ENCODE data around the gene BICRA.
A peak's percentile ranks its signal among the peaks of the same experiment; 100 is the strongest.
"Not testable (repeated sequence)": the region's sequence is repeated elsewhere in the genome, so short reads cannot be mapped to it uniquely, and the experiment has no call there.

Gene BICRA

DNA sequence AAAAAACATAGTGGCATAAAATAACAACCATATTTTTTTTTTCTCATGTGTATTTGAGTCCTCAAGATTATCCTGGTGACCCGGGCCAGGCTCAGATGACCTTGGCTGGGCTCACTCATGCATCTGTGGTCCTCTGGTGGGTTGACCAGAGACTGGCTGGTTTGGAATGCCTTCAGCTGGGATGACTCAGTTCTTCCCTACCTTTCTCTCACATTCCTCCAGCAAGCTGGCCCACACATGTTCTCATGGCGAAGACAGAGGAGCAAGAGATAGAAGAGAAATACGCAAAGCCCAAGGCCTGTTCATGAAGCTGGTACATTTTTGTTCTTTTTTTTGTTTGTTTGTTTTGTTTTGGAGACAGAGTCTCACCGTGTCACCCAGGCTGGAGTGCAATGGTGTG, 21.6 kb upstream of the BICRA start:
- Mint-ChIP-seq H3K4me1 (peaks cover 5% of the 10 kb centered on the region), H3K9me3 (peaks cover 7% of the 10 kb centered on the region), H3K27ac (ENCODE audit: low read depth) (no peak overlapping the region), H3K36me3 (ENCODE audit: insufficient read depth) (no peaks in the 10 kb centered on the region), H3K4me3 (no peak overlapping the region), H3K27me3 (peaks cover 11% of the 10 kb centered on the region)
- no peak for DNase-seq (ENCODE audit: low spot score in 2 of 2)
- ATAC-seq (replicated peaks; ENCODE audit: extremely low read depth, poor library complexity, severe bottlenecking): no peak

- no peaks in the 10 kb centered on the region for H3K4me1 Mint-ChIP-seq
- peaks cover 11% of the 10 kb centered on the region for H3K27me3 Mint-ChIP-seq
- no peaks in the 10 kb centered on the region for H3K36me3 Mint-ChIP-seq (ENCODE audit: insufficient read depth)
- no peak overlapping the region for H3K4me3 Mint-ChIP-seq
- DNase-seq (ENCODE audit: low spot score in 2 of 2) (no peak), ATAC-seq (replicated peaks; ENCODE audit: extremely low read depth, poor library complexity, severe bottlenecking) (no peak)
- no peak overlapping the region for H3K27ac Mint-ChIP-seq (ENCODE audit: low read depth)
- H3K9me3 Mint-ChIP-seq: peaks cover 7% of the 10 kb centered on the region
These were observed 19.1 kb upstream of the BICRA start for GRCh38 chr19:47589824-47590223.

GRCh38 chr19:47593860-47594259, 15.1 kb upstream of the BICRA start:
- H3K4me3 Mint-ChIP-seq: no peak overlapping the region
- ATAC-seq (replicated peaks; ENCODE audit: extremely low read depth, poor library complexity, severe bottlenecking) (no peak), DNase-seq (ENCODE audit: low spot score in 2 of 2) (no peak)
- H3K36me3 Mint-ChIP-seq (ENCODE audit: insufficient read depth): no peaks in the 10 kb centered on the region
- H3K4me1 Mint-ChIP-seq: peaks cover 7% of the 10 kb centered on the region
- no peak overlapping the region for H3K27ac Mint-ChIP-seq (ENCODE audit: low read depth)
- H3K27me3 Mint-ChIP-seq: peaks cover 11% of the 10 kb centered on the region
- H3K9me3 Mint-ChIP-seq: no peaks in the 10 kb centered on the region

DNA sequence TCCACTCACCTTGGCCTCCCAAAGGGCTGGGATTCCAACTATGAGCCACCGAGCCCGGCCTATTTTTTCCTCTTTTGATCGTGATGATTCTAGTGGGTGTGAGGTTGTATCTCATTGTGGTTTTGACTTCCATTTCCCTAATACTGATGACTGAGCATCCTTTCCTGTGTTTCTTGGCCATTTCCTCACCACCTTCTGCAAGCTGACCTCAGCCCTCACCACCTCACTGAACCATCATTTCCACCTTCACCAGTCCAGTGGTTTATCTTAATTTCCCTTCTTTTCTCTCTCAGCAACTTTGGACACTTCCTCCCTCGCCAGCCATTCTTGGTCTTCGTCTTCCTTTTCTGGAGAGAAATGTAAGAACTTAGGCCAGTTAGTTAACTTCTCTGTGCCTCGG, 13.0 kb upstream of the BICRA start:
- Mint-ChIP-seq H3K27ac (ENCODE audit: low read depth) (peak overlapping the region; percentile 33), H3K4me3 (no peak overlapping the region), H3K27me3 (no peaks in the 10 kb centered on the region), H3K4me1 (peaks cover 16% of the 10 kb centered on the region), H3K9me3 (no peaks in the 10 kb centered on the region), H3K36me3 (ENCODE audit: insufficient read depth) (peaks cover 5% of the 10 kb centered on the region)
- no peak for ATAC-seq (replicated peaks; ENCODE audit: extremely low read depth, poor library complexity, severe bottlenecking)
- no peak for DNase-seq (ENCODE audit: low spot score in 2 of 2)

GRCh38 chr19:47598407-47599349, 10.3 kb upstream of the BICRA start:
- Mint-ChIP-seq H3K27me3 (peaks cover 3% of the 10 kb centered on the region), H3K4me3 (no peak overlapping the region), H3K36me3 (ENCODE audit: insufficient read depth) (peaks cover 5% of the 10 kb centered on the region), H3K9me3 (no peaks in the 10 kb centered on the region), H3K27ac (ENCODE audit: low read depth) (no peak overlapping the region), H3K4me1 (peaks cover 16% of the 10 kb centered on the region)
- ATAC-seq (replicated peaks; ENCODE audit: extremely low read depth, poor library complexity, severe bottlenecking): no peak
- DNase-seq (ENCODE audit: low spot score in 2 of 2): no peak

DNA sequence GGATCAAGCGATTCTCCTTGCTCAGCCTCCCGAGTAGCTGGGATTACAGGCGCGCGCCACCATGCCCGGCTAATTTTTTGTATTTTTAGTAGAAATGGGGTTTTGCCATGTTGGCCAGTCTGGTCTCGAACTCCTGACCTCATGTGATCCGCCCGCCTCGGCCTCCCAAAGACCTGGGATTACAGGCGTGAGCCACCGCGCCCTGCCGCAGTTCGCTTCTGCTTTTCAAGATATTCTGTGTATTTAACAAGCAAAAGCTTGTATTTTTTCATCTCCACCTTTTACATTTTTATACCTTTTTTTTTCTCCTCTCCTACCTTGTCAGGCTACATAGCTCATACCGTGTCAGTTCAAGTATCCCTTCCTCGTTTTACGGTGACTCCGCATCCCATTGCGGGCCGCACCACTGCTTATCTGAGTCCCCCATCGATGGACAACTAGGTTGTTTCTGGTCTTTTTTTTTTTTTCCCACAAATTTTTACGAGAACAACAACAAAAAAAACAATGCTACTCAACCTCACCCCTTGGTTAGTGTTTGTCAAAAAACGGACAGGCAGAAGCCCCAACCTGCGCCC, 9.2 kb upstream of the BICRA start:
- peak overlapping the region; percentile 85 for H3K4me3 Mint-ChIP-seq
- not testable (repeated sequence) for H3K27me3 Mint-ChIP-seq; DNase-seq (ENCODE audit: low spot score in 2 of 2); H3K36me3 Mint-ChIP-seq (ENCODE audit: insufficient read depth); H3K9me3 Mint-ChIP-seq; ATAC-seq (replicated peaks; ENCODE audit: extremely low read depth, poor library complexity, severe bottlenecking)
- peak overlapping the region; percentile 84 for H3K27ac Mint-ChIP-seq (ENCODE audit: low read depth)
- peaks cover 16% of the 10 kb centered on the region for H3K4me1 Mint-ChIP-seq

DNA sequence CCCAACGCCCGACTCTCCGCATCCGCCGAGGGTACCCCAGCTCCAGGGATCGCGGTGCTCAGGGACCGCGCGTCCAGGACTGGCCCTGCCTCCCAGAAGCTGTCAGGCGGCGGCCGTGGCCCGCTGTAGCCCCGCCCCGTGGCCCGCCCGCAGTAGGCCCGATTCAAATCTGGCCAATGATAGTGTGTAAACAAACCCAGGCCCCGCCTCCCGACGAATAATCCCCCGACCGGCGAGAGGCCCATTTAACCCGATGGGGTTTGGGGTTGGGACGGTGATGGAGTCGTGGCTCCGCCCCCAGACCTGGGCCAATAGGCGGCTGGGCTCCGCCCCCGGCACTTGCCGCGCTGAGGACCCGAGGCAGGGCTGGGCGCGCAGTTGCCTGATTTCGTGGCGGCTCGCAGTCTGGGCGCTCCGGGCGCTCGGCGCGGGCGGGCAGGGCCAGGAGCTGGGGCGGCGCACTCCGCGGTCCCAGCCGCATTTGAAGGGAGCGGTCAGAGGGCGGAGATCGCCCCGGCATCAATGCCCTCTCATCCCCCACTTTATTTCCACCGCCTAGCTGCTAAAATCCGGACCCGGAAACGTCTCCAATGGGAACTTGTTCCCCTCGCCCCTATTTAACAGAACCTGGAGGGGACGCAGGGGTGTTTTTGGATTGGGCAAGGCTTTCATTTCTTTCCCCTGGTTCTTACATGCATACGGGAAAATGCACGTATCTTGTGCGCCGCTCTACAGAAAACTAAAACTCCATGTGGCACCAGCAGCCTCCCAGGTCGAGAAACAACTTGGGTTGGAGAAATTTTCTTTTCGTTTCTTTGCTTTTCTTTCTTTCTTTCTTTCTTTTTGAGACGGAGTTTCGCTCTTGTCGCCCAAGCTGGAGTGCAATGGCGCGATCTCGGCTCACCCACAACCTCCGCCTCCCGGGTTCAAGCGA, 8.4 kb upstream of the BICRA start:
- DNase-seq (ENCODE audit: low spot score in 2 of 2) (peak; percentile 91 to 98), ATAC-seq (replicated peaks; ENCODE audit: extremely low read depth, poor library complexity, severe bottlenecking) (peak; percentile 99)
- H3K9me3 Mint-ChIP-seq: no peaks in the 10 kb centered on the region
- H3K36me3 Mint-ChIP-seq (ENCODE audit: insufficient read depth): peaks cover 5% of the 10 kb centered on the region
- H3K27me3 Mint-ChIP-seq: peaks cover 6% of the 10 kb centered on the region
- H3K4me3 Mint-ChIP-seq: peak overlapping the region; percentile 85
- peaks cover 16% of the 10 kb centered on the region for H3K4me1 Mint-ChIP-seq
- H3K27ac Mint-ChIP-seq (ENCODE audit: low read depth): peak overlapping the region; percentile 84

GRCh38 chr19:47601180-47601904, 7.6 kb upstream of the BICRA start:
- Mint-ChIP-seq H3K27ac (ENCODE audit: low read depth) (peak overlapping the region; percentile 84), H3K4me1 (peaks cover 9% of the 10 kb centered on the region), H3K27me3 (peaks cover 6% of the 10 kb centered on the region), H3K4me3 (peak overlapping the region; percentile 85), H3K36me3 (ENCODE audit: insufficient read depth) (peaks cover 5% of the 10 kb centered on the region), H3K9me3 (no peaks in the 10 kb centered on the region)
- no peak for ATAC-seq (replicated peaks; ENCODE audit: extremely low read depth, poor library complexity, severe bottlenecking)
- DNase-seq (ENCODE audit: low spot score in 2 of 2): no peak

GRCh38 chr19:47603706-47604565, 5.0 kb upstream of the BICRA start:
- no peak overlapping the region for H3K27ac Mint-ChIP-seq (ENCODE audit: low read depth)
- peaks cover 20% of the 10 kb centered on the region for H3K4me1 Mint-ChIP-seq
- no peak overlapping the region for H3K4me3 Mint-ChIP-seq
- peaks cover 6% of the 10 kb centered on the region for H3K27me3 Mint-ChIP-seq
- DNase-seq (ENCODE audit: low spot score in 2 of 2): no peak
- no peak for ATAC-seq (replicated peaks; ENCODE audit: extremely low read depth, poor library complexity, severe bottlenecking)
- H3K9me3 Mint-ChIP-seq: no peaks in the 10 kb centered on the region
- peaks cover 10% of the 10 kb centered on the region for H3K36me3 Mint-ChIP-seq (ENCODE audit: insufficient read depth)

DNA sequence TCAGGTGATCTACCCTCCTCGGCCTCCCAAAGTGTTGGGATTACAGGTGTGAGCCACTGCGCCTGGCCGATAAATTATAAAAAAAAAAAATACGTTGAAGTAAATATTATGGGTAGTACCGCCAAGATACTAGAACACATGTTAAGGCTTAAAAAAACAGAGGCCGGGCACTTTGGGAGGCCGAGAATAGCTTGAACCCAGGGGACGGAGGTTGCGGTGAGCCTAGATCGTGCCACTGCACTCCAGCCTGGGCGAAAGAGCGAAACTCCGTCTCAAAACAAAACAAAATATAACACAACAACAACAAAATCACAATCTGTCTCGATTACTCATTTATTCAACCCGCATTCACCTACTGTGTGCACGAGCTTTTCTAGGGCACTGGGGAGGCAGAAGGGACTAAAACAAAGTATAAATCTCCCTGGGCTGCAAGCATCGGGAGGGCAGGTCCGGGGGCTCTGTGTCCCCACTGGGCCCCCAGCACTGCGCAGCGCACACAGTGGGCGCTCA, 1.3 kb upstream of the BICRA start:
- Mint-ChIP-seq H3K27me3 (peaks cover 6% of the 10 kb centered on the region), H3K4me1 (peaks cover 29% of the 10 kb centered on the region), H3K4me3 (peak overlapping the region; percentile 87), H3K27ac (ENCODE audit: low read depth) (no peak overlapping the region), H3K36me3 (ENCODE audit: insufficient read depth) (peaks cover 12% of the 10 kb centered on the region), H3K9me3 (no peaks in the 10 kb centered on the region)
- no peak for DNase-seq (ENCODE audit: low spot score in 2 of 2)
- ATAC-seq (replicated peaks; ENCODE audit: extremely low read depth, poor library complexity, severe bottlenecking): no peak

Data from central memory CD8-positive, alpha-beta T cell (primary cell).